ENCODE data around the gene RPS16. TPM values are rescaled to one million over a fixed set of nuclear protein-coding genes. Genes with fewer than 3 reads are reported as not detected.

RPS16 gene
- total and polyA plus RNA-seq, 9 donors: 2,348 to 7,403 (median 4,531) TPM

DNA sequence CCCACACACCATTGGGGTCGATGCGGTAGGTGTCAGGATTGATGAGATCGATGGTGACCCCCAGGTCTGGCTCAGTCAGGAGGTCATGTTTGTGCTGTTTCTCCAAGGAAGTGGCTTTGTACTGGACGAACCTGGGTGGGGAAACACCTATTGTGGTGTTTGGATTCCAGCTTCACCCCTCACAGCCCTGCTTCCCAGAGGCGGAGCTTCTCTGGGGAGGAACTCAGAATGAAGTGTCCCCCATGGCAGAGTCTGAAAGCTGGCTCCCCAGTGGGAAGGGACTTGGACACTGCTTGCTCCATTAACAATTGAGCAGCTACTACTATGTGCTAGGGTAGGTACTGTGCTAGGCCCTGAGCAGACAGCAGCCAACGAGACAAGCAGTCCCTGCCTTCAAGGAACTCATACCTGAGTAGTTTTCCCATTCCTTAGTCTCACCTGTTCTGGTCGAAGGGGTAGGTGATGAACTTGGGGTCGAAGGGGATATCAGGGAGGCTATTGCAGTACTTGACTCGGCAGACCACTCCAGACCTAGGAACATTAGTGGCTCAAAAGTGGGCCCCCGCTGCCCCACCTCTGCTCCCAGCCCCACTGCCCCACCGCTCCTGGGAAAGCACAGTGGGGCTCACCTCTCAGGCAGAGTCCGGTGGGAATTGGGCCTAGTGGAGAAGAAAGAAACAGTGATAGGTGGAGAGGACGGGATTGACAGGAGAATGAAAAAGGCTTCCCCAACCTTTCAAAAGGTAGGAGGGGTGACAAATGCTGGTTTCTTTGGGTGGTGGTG, 45.9 kb downstream of the RPS16 start:
- H3K27ac ChIP-seq: peak overlapping the region; percentile 91 to 99
- H3K4me1 ChIP-seq (ENCODE audit: insufficient read depth): peaks cover 3% of the 10 kb centered on the region
- WGBS, 3 donors: 45 to 55% (median 52%) methylated on average over 13 of the region's 13 CpGs
- H3K36me3 ChIP-seq: no peaks in the 10 kb centered on the region
- TF ChIP-seq, protein P1, sequence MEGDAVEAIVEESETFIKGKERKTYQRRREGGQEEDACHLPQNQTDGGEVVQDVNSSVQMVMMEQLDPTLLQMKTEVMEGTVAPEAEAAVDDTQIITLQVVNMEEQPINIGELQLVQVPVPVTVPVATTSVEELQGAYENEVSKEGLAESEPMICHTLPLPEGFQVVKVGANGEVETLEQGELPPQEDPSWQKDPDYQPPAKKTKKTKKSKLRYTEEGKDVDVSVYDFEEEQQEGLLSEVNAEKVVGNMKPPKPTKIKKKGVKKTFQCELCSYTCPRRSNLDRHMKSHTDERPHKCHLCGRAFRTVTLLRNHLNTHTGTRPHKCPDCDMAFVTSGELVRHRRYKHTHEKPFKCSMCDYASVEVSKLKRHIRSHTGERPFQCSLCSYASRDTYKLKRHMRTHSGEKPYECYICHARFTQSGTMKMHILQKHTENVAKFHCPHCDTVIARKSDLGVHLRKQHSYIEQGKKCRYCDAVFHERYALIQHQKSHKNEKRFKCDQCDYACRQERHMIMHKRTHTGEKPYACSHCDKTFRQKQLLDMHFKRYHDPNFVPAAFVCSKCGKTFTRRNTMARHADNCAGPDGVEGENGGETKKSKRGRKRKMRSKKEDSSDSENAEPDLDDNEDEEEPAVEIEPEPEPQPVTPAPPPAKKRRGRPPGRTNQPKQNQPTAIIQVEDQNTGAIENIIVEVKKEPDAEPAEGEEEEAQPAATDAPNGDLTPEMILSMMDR (IDR thresholded peaks at IDR 0.05): no peak
- no peak for TF ChIP-seq POLR2A (IDR thresholded peaks at IDR 0.05)
- TF ChIP-seq EP300 (IDR thresholded peaks at IDR 0.05): no peak
- H3K4me3 ChIP-seq: peak overlapping the region; percentile 68
- no peaks in the 10 kb centered on the region for H3K9me3 ChIP-seq
- intact Hi-C loops (cut with DNase I): loop anchor here in 1 of 4 donors (10.0 kb wide), 1 partner anchor 145 kb away; the partner anchor contains the start of gene EID2B
- no peaks in the 10 kb centered on the region for H3K27me3 ChIP-seq
- DNase-seq: peak in 1 of 5 donors; percentile 37

DNA sequence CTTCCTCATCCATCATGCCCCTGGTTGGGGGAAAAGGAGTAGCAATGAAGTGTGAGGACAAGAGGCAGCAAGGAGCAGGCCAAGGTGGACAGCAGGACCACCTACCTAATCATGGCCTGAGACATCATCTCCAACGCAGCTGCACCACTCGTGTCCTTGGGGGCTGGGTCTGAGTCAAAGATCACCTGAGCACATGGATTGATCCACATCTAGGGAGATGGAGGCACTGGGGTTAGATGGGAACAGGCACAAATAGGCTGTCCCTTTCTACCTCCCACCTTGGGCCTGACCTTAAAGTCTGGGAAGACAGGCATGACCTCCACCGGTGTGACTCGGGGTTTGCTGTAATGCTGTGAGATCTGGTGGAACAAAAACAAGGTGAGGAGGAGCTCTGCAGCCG, 47.1 kb downstream of the RPS16 start:
- Histone ChIP-seq H3K4me3 (no peak overlapping the region), H3K36me3 (no peaks in the 10 kb centered on the region), H3K27ac (no peak overlapping the region), H3K9me3 (no peaks in the 10 kb centered on the region), H3K27me3 (no peaks in the 10 kb centered on the region), H3K4me1 (ENCODE audit: insufficient read depth) (peaks cover 3% of the 10 kb centered on the region)
- peak in 1 of 5 donors; percentile 17 for DNase-seq
- intact Hi-C loops (cut with DNase I): no loop called here
- TF ChIP-seq EP300 (IDR thresholded peaks at IDR 0.05): no peak
- TF ChIP-seq, protein P1 (IDR thresholded peaks at IDR 0.05): no peak
- no peak for TF ChIP-seq POLR2A (IDR thresholded peaks at IDR 0.05)
- 55 to 76% (median 56%) methylated on average over 5 of the region's 5 CpGs for WGBS, 3 donors

DNA sequence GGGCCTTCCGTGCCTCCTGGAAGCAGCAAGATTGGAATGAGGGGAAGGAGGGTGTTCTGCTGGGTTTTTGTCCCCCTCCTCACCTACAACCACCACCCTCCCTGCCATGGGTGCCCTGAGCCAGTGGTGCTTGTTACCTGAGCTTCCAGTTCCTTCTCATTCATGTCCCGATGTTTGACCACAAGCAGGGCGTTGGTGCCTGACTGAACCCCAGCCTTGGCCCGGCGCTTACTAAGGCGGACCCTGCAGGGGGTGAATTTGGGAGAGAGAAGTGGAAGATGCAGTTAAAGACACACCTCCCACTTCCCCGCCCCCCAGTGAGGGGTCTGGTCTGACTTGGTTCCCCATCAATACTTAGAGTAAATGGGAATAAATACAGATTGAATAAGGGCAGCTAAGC, 49.2 kb downstream of the RPS16 start:
- Histone ChIP-seq H3K27ac (no peak overlapping the region), H3K36me3 (no peaks in the 10 kb centered on the region), H3K9me3 (no peaks in the 10 kb centered on the region), H3K4me3 (no peak overlapping the region), H3K27me3 (no peaks in the 10 kb centered on the region), H3K4me1 (ENCODE audit: insufficient read depth) (peaks cover 3% of the 10 kb centered on the region)
- peak in 1 of 5 donors; percentile 20 for DNase-seq
- WGBS, 3 donors: 71 to 81% (median 73%) methylated on average over 7 of the region's 7 CpGs
- TF ChIP-seq, protein P1 (IDR thresholded peaks at IDR 0.05): no peak
- TF ChIP-seq POLR2A (IDR thresholded peaks at IDR 0.05) (no peak), EP300 (IDR thresholded peaks at IDR 0.05) (no peak)
- intact Hi-C loops (cut with DNase I): no loop called here

DNA sequence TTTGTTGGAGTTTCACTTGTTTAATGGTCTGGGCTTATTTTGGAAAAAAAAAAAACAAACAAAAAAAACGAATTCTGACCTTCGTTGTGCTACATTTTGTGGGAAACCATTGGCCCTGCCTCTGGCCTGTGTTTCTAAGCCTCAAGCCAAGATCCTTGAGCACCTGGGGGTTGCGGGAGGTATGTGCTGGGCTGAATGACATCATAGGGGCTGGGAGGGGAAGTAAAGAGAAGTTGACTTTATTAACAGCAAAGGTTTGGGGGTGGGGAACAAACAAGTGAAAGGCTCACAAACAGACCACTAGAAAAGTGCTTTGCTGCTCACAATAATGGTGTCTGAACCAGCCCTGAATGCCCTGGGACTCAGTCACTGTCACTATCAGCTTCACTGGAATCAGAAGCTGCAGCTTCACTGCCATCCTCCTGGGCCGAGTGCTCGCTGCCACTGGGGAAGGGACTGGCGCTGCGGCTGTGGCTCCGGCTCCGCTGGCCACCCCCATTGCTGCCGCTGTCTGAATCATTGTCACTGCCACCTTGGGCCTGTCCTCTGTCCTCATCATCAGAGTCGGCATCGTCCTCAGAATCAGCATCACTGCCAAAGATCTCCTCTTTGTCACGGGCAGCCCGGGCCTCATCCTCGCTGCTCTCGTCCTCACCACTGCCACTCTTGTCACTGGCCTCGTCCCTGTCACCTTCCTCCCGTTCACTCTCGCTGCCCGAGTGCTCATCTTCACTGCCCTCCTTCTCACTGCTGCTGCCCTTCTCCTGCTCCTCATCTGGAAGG, 49.9 kb downstream of the RPS16 start:
- TF ChIP-seq, protein P1 (IDR thresholded peaks at IDR 0.05): no peak
- TF ChIP-seq EP300 (IDR thresholded peaks at IDR 0.05) (no peak), POLR2A (IDR thresholded peaks at IDR 0.05) (no peak)
- WGBS, 3 donors: 73 to 77% (median 74%) methylated on average over 20 of the region's 20 CpGs

More for the DNA sequence above, 49.9 kb downstream of the RPS16 start:
- intact Hi-C loops (cut with DNase I): no loop called here
- Histone ChIP-seq H3K9me3 (no peaks in the 10 kb centered on the region), H3K27ac (no peak overlapping the region), H3K36me3 (no peaks in the 10 kb centered on the region), H3K4me3 (no peak overlapping the region), H3K27me3 (no peaks in the 10 kb centered on the region), H3K4me1 (ENCODE audit: insufficient read depth) (peaks cover 3% of the 10 kb centered on the region)
- peak in 1 of 5 donors; percentile 22 for DNase-seq
